ACC112 (cell line): ENCODE data around the gene C21orf58.

Source experiments
- H2AFZ ChIP-seq: fragments of 200-600 bp; sonication (generic); one replicate; pipeline ENCODE4 v1.6.0; 2017; ENCODE audit warnings: antibody characterized with exemption, low read length; ENCODE audit not compliant: unreplicated experiment
- H3K27ac ChIP-seq: fragments of 200-600 bp; sonication (generic); 2 replicates; pipeline ENCODE4 v1.5.1; 2014; ENCODE audit warnings: low read depth, mild to moderate bottlenecking, antibody characterized with exemption, low read length, moderate library complexity
- H3K27me3 ChIP-seq: fragments of 200-600 bp; sonication (generic); 2 replicates; pipeline ENCODE4 v1.6.1; 2014; ENCODE audit warnings: mild to moderate bottlenecking, antibody characterized with exemption, low read length, moderate library complexity, mixed read lengths; ENCODE audit not compliant: insufficient read depth
- H3K36me3 ChIP-seq: fragments of 200-600 bp; sonication (generic); 2 replicates; pipeline ENCODE4 v1.6.1; 2016; ENCODE audit warnings: mild to moderate bottlenecking, antibody characterized with exemption, low read length, moderate library complexity, mixed read lengths; ENCODE audit not compliant: insufficient read depth
- H3K4me1 ChIP-seq: fragments of 200-600 bp; sonication (generic); one replicate; pipeline ENCODE4 v1.6.1; 2016; ENCODE audit warnings: low read length, mixed read lengths; ENCODE audit not compliant: insufficient read depth, unreplicated experiment, control insufficient read depth
- H3K4me3 ChIP-seq: fragments of 200-600 bp; sonication (generic); 2 replicates; pipeline ENCODE4 v1.5.1; 2014; ENCODE audit warnings: mild to moderate bottlenecking, low read depth, low read length
- H3K79me2 ChIP-seq: fragments of 200-600 bp; sonication (generic); one replicate; pipeline ENCODE4 v1.6.0; 2016; ENCODE audit warnings: low read length; ENCODE audit not compliant: control insufficient read depth, unreplicated experiment, insufficient read depth

C21orf58 gene

DNA sequence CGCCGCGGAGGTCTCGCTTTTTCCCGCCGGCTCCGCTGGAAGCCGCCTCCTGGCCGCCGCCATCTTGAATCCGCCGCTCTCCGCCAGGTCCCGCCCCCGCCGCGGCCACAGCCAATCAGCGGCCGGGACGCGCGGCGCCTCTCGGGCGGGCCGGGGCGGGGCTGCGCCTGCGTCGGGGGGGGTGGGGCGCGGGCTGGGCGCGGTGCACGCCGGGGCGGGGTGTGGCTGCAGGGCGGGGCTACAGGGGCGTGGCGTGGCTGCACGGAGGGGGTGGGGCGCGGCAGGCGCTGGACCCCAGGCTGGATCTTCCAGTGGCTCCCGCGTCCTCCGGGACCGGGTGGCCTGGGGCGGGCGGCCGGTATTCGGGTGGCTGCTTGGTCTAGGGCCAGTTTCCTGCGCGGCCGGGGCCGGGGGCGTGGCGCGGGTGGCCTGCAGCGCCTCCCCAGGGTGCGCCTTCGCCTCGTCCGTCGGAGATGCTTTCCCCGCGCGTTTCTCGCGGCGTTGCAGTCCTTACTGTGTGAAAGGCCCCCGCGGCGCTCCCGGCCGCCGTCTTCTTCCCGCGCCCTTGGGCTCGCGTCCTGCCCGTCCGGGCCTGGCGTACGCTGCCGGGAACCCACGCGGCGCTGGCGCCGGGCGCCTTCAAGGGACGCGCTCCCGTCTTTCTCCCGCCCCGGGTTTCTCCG lies 861 bp upstream of the C21orf58 start:
- H3K79me2 ChIP-seq = peaks cover 79% of the 10 kb centered on the region
- H3K36me3 ChIP-seq = no peaks in the 10 kb centered on the region; the same call in 1 of the 2 replicates
- H3K4me3 ChIP-seq = peak overlapping the region; percentile 100
- H3K27me3 ChIP-seq = no peaks in the 10 kb centered on the region
- peak overlapping the region; percentile 96 for H3K27ac ChIP-seq
- H3K4me1 ChIP-seq = peaks cover 29% of the 10 kb centered on the region
- H2AFZ ChIP-seq = peak overlapping the region; percentile 94

DNA sequence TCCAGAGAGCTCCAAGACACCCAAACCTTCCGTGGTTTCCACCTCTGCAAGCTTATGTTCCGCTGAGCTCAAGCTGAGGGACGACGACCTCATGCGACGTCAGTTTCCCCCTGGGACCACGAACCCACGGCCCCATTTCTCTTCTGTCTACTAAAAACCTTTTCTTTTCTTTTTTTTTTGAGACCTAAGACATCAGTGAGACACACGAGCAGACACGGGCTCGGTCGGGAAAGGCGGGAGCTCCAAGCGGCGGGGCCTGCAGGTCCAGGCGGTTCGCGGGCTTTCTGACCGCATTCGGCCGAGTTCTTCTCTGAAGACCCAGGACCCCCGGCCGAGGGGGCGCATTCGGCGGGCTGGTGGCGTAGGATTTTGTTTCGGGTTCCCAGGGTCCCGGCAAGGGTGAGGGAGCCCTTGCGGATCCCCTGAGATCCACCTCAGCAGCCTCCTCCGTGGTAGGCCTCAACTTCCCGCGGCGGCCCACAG lies 402 bp downstream of the C21orf58 start:
- Histone ChIP-seq H3K27me3 (no peaks in the 10 kb centered on the region), H3K36me3 (no peaks in the 10 kb centered on the region; the same call in 1 of the 2 replicates), H3K27ac (peak overlapping the region; percentile 75), H3K4me3 (peak overlapping the region; percentile 100), H3K4me1 (peaks cover 29% of the 10 kb centered on the region), H2AFZ (peak overlapping the region; percentile 71), H3K79me2 (peaks cover 73% of the 10 kb centered on the region)

DNA sequence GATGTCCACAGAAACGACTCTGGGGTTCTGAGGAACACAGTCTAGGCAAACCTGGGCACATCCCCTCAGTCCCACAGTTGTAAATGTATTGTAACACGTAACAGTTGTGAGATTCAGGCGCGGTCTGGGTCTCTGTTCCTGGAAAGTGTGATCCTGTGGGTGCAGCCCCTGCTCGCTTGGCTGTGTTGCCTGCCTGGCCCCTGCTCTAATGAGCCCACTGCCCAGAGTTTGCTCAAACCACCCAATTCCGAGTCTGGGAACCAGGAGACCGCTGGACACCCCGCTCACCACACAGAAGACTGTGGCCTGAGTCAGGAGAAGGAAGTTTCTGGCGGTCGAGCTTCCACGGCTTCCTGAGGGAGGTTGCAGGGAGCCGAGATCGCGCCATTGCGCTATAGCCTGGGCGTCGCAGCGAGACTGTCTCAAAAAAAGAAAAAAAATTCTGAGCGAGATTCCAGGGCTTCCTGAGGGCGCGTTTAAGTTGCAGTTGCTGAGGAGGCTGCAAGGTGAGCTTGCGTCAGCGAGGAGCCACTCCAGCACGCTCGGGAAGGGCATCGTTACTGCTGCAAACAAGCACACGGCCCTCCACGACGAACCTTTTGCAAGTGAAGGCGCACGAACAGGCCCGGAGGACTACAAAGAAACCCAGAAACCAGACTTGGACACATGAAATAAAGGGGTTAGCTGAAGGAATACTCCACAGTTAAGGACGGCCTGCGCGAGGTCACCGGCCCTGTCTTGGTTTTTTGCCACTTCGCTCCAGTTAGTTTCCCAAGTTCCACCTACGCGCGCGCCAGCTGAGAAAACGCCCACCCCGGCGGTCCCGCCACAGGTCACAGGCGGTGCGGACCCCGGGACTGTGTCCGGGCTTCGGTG lies 1.1 kb downstream of the C21orf58 start:
- no peaks in the 10 kb centered on the region for H3K27me3 ChIP-seq
- no peaks in the 10 kb centered on the region; the same call in 1 of the 2 replicates for H3K36me3 ChIP-seq
- H3K27ac ChIP-seq = peak overlapping the region; percentile 75; the same call in 1 of the 2 replicates
- H3K4me1 ChIP-seq = peaks cover 29% of the 10 kb centered on the region
- H3K4me3 ChIP-seq = peak overlapping the region; percentile 100
- peak overlapping the region; percentile 71 for H2AFZ ChIP-seq
- peaks cover 66% of the 10 kb centered on the region for H3K79me2 ChIP-seq

DNA sequence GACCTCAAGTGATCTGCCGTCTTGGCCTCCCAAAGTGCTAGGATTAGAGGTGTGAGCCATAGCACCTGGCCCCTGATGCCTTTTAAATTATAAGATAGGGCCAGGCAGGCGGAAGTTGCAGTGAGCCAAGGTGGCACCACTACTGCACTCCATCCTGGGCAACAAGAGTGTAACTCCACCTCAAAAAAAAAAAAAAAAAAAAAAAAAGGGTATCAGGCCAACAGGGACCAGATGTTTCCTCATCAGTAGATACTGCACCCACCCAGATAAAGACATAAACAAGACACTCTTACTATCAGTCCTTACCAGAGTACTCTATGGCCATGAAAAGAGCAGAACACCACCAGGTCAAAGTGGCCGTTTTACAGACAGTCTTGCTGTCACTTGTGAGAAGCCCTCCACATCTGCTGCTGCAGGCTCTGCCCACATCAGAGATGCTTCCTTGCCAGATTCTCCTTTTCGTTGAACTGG lies 3.3 kb downstream of the C21orf58 start:
- Histone ChIP-seq H2AFZ (no peak overlapping the region), H3K36me3 (no peaks in the 10 kb centered on the region; the same call in 1 of the 2 replicates), H3K27me3 (no peaks in the 10 kb centered on the region), H3K79me2 (peaks cover 48% of the 10 kb centered on the region), H3K27ac (no peak overlapping the region), H3K4me1 (peaks cover 18% of the 10 kb centered on the region), H3K4me3 (peak overlapping the region; percentile 35)

DNA sequence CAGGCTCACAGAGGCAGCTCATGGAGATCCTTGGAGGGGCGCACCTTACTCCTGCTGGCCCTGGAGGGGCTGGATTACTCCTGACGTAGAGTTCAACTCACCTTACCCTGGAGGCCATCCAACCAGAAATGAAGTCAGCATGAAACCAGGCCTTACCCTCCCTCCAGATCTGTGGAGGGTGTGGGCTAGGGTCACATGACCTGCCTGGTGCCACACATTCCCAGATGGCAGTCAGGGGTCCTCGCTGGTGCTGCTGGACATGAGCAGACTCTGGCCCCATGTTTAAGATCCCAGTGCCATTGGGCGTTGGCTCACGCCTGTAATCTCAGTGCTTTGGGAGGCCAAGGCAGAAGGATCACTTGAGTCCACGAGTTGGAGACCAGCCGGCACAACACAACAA lies 4.5 kb downstream of the C21orf58 start:
- no peak overlapping the region for H2AFZ ChIP-seq
- H3K4me3 ChIP-seq = no peak overlapping the region
- H3K27ac ChIP-seq = no peak overlapping the region
- H3K79me2 ChIP-seq = peaks cover 40% of the 10 kb centered on the region
- H3K4me1 ChIP-seq = peaks cover 18% of the 10 kb centered on the region
- H3K27me3 ChIP-seq = no peaks in the 10 kb centered on the region
- H3K36me3 ChIP-seq = no peaks in the 10 kb centered on the region; the same call in 1 of the 2 replicates

DNA sequence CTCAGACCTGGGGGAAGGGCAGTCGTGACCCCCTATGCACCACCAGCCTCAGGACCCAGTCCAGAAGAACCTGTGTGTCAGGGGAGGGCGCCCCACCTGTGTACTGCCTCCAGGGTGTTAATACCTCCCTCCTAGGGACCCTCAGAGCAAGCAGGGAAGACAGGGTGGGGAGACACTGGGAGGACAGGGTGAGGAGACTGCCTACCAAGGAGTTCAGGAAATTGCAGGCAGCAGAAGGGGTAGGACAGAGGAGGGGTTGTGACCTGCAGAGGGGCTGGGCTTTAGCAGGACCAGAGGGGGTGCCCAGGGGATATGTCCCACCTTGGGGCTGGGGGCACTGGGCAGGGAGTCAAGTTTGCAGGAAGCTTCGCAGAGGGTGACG lies 5.2 kb downstream of the C21orf58 start:
- Histone ChIP-seq H3K79me2 (peaks cover 38% of the 10 kb centered on the region), H3K27ac (no peak overlapping the region), H2AFZ (no peak overlapping the region), H3K4me1 (peaks cover 18% of the 10 kb centered on the region), H3K27me3 (no peaks in the 10 kb centered on the region), H3K36me3 (peaks cover under 1% of the 10 kb centered on the region; the same call in 1 of the 2 replicates), H3K4me3 (no peak overlapping the region)

DNA sequence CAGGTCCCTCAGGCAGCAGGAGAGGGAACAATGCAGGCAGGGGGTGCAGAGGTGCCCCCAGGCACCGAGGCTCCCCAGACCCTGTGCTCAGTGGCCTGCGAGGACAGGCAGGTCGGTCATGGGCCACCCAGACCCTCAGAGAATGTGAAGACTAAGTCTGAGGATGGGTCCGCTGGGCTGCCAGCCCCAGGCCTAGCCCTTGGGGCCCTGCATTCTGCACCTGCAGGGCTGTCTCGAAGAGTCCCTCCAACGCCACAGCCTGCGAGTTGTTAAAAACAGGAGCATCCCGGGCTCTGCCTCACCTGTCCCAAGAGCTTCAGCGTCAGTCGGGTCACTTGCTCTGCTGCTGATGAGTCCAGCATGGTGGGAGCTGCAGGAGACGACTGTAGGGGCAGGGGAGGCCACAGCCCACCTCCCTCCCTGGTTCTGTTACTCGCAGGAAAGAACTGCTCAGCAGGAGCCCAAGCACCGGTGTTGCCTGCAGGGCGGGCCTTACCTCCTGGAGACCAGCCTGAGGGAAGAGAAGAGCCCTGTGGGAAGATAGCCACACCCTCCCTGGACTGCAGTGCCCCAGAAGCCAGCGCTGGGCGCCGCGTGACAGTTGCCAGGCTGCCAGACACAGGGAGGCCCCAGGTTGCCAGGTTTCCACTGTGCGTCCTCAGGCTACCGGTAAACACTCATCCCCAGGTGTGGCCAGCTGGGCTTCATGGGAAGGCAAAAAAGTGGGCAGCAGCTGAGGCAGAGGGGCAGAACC lies 5.8 kb downstream of the C21orf58 start:
- H2AFZ ChIP-seq = no peak overlapping the region
- peaks cover 32% of the 10 kb centered on the region for H3K79me2 ChIP-seq
- peaks cover 18% of the 10 kb centered on the region for H3K4me1 ChIP-seq
- H3K27me3 ChIP-seq = no peaks in the 10 kb centered on the region
- H3K4me3 ChIP-seq = no peak overlapping the region
- H3K36me3 ChIP-seq = peaks cover 4% of the 10 kb centered on the region; the same call in 1 of the 2 replicates
- H3K27ac ChIP-seq = no peak overlapping the region

DNA sequence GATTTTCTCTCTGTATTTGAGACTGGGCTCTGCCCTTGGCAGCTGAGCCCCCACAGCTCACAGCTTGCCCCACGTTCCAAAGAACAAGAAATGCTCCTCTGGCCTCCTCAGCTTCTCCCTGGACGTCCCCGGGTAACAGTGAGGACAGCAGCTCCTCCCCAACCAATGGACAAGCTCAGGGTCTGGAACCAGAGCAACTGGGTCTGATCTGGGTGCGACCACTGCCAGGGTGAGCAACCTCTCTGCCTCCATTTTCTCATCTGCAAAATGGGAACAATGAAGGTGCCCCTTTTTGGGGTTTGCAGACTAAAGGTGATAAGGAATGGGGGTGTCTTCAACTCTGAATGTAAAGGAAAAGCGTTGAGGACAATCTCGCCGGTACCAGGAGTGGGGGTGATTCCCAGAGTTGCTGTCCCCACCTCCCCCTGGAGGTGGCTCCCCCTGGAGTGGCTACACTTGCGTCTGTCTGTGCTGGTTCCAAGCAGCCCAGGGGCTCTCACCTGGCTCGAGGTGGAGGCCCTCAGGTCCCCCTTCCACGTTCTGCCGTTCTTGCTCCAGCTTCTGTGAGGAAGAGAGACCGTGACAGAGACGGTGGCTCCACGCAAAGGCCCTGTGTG lies 6.9 kb downstream of the C21orf58 start:
- peaks cover 6% of the 10 kb centered on the region; the same call in 1 of the 2 replicates for H3K36me3 ChIP-seq
- no peak overlapping the region for H3K27ac ChIP-seq
- peaks cover 12% of the 10 kb centered on the region for H3K4me1 ChIP-seq

DNA sequence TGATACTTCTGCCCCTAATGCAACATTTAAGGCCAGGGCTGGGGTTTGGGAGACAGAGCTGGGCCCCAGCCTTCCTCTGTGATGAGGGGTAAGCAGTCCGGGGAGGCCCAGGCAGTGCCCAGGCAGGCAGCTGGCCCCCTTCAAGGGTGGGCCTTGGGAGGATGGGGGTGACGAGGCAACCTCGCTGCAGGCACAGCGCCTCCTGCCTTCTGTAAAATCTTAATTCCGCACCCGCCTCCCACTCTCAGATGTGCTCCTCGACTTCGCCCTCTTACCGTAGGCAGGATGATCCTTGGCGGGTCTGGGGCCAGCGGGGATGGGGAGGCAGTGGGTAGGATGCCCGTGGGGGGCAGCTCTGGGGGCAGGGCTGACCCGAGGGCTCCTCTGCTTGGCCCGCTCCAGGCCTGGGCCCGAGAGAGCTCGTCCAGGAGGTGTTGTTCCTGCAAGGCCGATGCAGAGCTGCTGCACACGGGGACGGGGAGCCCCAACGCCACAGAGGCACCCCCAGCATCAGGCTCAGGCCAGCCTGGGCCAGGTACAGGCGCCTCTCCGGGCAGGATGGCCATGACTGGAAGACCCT lies 9.1 kb downstream of the C21orf58 start:
- Histone ChIP-seq H3K79me2 (peaks cover 6% of the 10 kb centered on the region), H3K4me3 (no peak overlapping the region), H3K27me3 (no peaks in the 10 kb centered on the region), H3K36me3 (peaks cover 6% of the 10 kb centered on the region; the same call in 1 of the 2 replicates), H3K4me1 (no peaks in the 10 kb centered on the region), H2AFZ (no peak overlapping the region), H3K27ac (no peak overlapping the region)

More for the DNA sequence above, 6.9 kb downstream of the C21orf58 start:
- Histone ChIP-seq H3K79me2 (peaks cover 22% of the 10 kb centered on the region), H3K4me3 (no peak overlapping the region), H3K27me3 (no peaks in the 10 kb centered on the region), H2AFZ (no peak overlapping the region)
